Effector memory CD8-positive, alpha-beta T cell (primary cell): ENCODE data around the gene CXCL6.

Source experiments
- ATAC-seq: fragments of 150-1000 bp; cut with Tn5 transposase; replicated peaks from 2 replicates; pipeline ENCODE4 v1.10.0; 2021; ENCODE audit warnings: mild to moderate bottlenecking, moderate library complexity
- DNase-seq, 3 experiments: peaks; one replicate each; pipeline ENCODE4 v3.0.0; 2021
- H3K27ac Mint-ChIP-seq, 2 donors: one replicate each; pipeline ENCODE4 v1.8.0; 2022; ENCODE audit warnings: mild to moderate bottlenecking in 2 of 2, mixed read lengths in 2 of 2, moderate library complexity in 2 of 2
- H3K27me3 Mint-ChIP-seq, 2 donors: one replicate each; pipeline ENCODE4 v1.8.0; 2022; ENCODE audit warnings: mixed read lengths in 2 of 2
- H3K36me3 Mint-ChIP-seq: one replicate; pipeline ENCODE4 v1.8.0; 2022; ENCODE audit warnings: mild to moderate bottlenecking, moderate library complexity, mixed read lengths; ENCODE audit not compliant: insufficient read depth
- H3K4me1 Mint-ChIP-seq, 2 donors: one replicate each; pipeline ENCODE4 v1.8.0; 2022; ENCODE audit warnings: low read depth in 2 of 2, mixed read lengths in 2 of 2
- H3K4me3 Mint-ChIP-seq, 2 donors: one replicate each; pipeline ENCODE4 v1.8.0; 2022; ENCODE audit warnings: mild to moderate bottlenecking in 2 of 2, mixed read lengths in 2 of 2, moderate library complexity in 2 of 2
- H3K9me3 Mint-ChIP-seq, 2 donors: one replicate each; pipeline ENCODE4 v1.8.0; 2022; ENCODE audit warnings: mixed read lengths in 2 of 2

Gene CXCL6

DNA sequence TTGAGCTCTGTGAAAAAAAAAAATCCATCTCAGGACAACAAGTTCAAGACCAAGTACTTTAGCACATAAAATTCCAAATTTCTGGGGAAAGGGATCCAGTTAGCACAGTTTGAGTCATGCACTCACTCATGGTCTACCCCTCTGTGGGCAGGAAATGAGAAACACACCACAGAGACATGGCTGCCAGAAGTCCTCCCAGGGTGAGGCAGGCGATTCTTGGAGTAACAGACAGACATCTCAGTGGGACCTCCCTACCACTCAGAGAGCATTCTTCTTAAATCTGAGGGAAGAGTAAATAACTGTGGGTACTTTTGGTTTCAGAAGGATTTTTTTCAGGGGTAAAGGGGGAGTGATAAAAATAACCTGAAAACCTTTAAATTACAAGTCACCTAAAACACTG, 46.8 kb downstream of the CXCL6 start:
- no peak overlapping the region for H3K4me3 Mint-ChIP-seq
- no peak overlapping the region for H3K27ac Mint-ChIP-seq
- ATAC-seq, result no peak
- no peaks in the 10 kb centered on the region for H3K4me1 Mint-ChIP-seq
- peaks cover 0 to 4% of the 10 kb centered on the region in 2 donors for H3K9me3 Mint-ChIP-seq
- H3K27me3 Mint-ChIP-seq, result no peaks in the 10 kb centered on the region
- no peaks in the 10 kb centered on the region for H3K36me3 Mint-ChIP-seq
- DNase-seq, result no peak

DNA sequence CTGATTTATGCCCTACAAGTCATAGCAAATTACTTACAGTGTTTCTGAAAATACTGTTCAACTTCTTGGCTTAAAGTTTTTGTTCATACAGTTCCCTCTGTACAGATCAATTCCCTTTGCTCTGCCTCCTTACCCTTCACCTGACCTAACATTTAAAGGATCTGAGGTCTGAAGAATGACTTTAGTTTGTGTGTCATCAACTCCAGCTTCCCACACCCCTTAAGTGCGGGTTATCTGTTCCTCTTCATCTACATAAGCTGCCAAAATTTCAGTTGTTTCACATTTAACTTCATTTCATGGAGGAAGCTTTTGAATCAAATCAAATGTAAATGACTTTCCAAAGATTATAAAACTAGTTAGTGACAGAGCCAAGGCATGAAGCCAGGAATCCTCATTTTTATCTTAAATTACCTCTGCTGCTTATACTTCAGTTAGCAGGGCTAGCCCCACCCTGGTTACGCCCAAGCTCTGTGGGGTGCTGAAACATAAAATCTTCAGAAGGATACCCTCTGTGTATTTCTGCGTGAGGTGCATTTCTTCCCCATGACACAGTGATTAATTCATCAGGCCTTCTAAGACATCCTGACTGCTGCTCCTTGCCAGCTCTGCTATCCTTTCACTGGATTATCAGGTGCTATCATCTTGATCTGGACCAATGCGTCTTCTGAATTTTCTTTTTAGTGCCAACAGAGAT, 49.2 kb downstream of the CXCL6 start:
- ATAC-seq, result no peak
- no peaks in the 10 kb centered on the region for H3K36me3 Mint-ChIP-seq
- H3K4me3 Mint-ChIP-seq, result no peak overlapping the region
- H3K9me3 Mint-ChIP-seq, result peaks cover 0 to 4% of the 10 kb centered on the region in 2 donors
- H3K4me1 Mint-ChIP-seq, result no peaks in the 10 kb centered on the region
- H3K27ac Mint-ChIP-seq, result no peak overlapping the region
- no peak for DNase-seq
- no peaks in the 10 kb centered on the region for H3K27me3 Mint-ChIP-seq
